ENCODE measurements around the gene PKHD1. TPM values are rescaled to one million over a fixed set of nuclear protein-coding genes. Genes with fewer than 3 reads are reported as not detected.

PKHD1 gene
- total RNA-seq, 1 donor from 2014 or later = 1.6 TPM

DNA sequence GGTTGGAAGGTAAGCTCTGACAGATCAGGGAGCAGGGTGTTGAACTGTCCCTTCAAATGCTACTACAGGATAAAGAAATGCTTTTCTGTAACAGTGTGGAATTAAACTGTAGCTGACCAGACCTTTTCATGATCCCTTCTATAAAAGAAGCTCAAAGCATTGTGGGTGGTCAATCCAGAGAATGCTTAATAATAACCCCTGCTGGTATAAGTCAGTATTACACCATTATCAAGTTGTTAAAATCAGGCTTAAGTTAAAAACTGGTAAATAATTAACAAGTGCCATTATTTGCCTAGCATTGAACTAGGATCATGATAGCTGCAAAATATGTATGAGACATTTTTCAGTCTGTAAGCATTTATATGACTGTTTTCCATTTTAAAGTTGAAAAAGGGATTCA lies 468.9 kb downstream of the PKHD1 start:
- Histone ChIP-seq H3K36me3 (ENCODE audit: control insufficient read depth, insufficient read depth, low read length) (no peaks in the 10 kb centered on the region), H3K27me3 (ENCODE audit: control insufficient read depth, insufficient read depth, low read length) (no peaks in the 10 kb centered on the region), H3K4me3 (ENCODE audit: low read depth, low read length) (no peak overlapping the region)
- DNase-seq (ENCODE audit: low read depth) = no peak
- TF ChIP-seq, protein P1, sequence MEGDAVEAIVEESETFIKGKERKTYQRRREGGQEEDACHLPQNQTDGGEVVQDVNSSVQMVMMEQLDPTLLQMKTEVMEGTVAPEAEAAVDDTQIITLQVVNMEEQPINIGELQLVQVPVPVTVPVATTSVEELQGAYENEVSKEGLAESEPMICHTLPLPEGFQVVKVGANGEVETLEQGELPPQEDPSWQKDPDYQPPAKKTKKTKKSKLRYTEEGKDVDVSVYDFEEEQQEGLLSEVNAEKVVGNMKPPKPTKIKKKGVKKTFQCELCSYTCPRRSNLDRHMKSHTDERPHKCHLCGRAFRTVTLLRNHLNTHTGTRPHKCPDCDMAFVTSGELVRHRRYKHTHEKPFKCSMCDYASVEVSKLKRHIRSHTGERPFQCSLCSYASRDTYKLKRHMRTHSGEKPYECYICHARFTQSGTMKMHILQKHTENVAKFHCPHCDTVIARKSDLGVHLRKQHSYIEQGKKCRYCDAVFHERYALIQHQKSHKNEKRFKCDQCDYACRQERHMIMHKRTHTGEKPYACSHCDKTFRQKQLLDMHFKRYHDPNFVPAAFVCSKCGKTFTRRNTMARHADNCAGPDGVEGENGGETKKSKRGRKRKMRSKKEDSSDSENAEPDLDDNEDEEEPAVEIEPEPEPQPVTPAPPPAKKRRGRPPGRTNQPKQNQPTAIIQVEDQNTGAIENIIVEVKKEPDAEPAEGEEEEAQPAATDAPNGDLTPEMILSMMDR (IDR thresholded peaks at IDR 0.05; ENCODE audit: insufficient read depth, low read length, poor library complexity, severe bottlenecking) = no peak

DNA sequence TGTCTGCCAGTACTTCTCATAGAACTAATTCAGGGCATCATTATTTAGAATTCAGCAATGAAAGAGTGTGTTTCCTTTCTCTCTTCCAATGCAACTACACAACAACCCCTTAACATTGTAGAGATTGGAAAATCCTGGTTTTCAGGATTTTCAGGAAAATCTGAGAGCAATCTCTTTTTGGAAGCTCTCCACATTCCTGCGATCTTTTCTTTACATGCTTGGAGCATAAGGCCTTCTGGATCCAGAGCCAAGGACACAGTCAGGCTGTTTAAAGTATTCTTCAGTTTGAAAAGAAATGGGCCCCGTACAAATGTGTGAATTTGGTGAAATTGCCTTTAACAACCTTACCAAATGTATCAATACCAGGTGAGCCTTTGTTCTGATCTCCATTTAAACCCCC lies 469.7 kb downstream of the PKHD1 start:
- no peak for DNase-seq (ENCODE audit: low read depth)
- TF ChIP-seq, protein P1 (IDR thresholded peaks at IDR 0.05; ENCODE audit: insufficient read depth, low read length, poor library complexity, severe bottlenecking) = no peak
- Histone ChIP-seq H3K27me3 (ENCODE audit: control insufficient read depth, insufficient read depth, low read length) (no peaks in the 10 kb centered on the region), H3K4me3 (ENCODE audit: low read depth, low read length) (no peak overlapping the region), H3K36me3 (ENCODE audit: control insufficient read depth, insufficient read depth, low read length) (no peaks in the 10 kb centered on the region)

- Histone ChIP-seq H3K4me3 (ENCODE audit: low read depth, low read length) (no peak overlapping the region), H3K36me3 (ENCODE audit: control insufficient read depth, insufficient read depth, low read length) (no peaks in the 10 kb centered on the region), H3K27me3 (ENCODE audit: control insufficient read depth, insufficient read depth, low read length) (no peaks in the 10 kb centered on the region)
- TF ChIP-seq, protein P1 (IDR thresholded peaks at IDR 0.05; ENCODE audit: insufficient read depth, low read length, poor library complexity, severe bottlenecking) = no peak
- no peak for DNase-seq (ENCODE audit: low read depth)
Measured at GRCh38 chr6:51616243-51616642, 471.2 kb downstream of the PKHD1 start.

DNA sequence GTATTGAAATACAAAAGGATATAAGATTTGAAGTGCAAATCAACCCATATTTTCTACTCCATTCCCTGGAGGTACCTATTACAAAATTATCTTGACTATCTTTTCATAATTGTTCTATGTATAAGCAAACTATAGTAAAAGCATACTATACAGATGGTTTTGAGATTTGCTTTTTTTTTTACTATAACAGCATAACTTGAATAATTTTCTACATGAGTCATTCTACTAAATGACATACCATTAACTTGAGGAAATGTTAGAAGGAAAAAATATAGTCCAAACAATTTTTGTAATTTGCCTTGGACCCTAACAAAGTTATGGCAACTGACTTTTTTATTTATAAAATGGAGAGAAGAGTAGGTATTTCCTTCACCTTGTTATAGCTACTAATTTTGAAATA lies 472.7 kb downstream of the PKHD1 start:
- TF ChIP-seq, protein P1 (IDR thresholded peaks at IDR 0.05; ENCODE audit: insufficient read depth, low read length, poor library complexity, severe bottlenecking) = no peak
- DNase-seq (ENCODE audit: low read depth) = no peak
- H3K4me3 ChIP-seq (ENCODE audit: low read depth, low read length) = no peak overlapping the region
- no peaks in the 10 kb centered on the region for H3K36me3 ChIP-seq (ENCODE audit: control insufficient read depth, insufficient read depth, low read length)
- no peaks in the 10 kb centered on the region for H3K27me3 ChIP-seq (ENCODE audit: control insufficient read depth, insufficient read depth, low read length)

- TF ChIP-seq, protein P1 (IDR thresholded peaks at IDR 0.05; ENCODE audit: insufficient read depth, low read length, poor library complexity, severe bottlenecking) = no peak
- no peak overlapping the region for H3K4me3 ChIP-seq (ENCODE audit: low read depth, low read length)
- H3K27me3 ChIP-seq (ENCODE audit: control insufficient read depth, insufficient read depth, low read length) = no peaks in the 10 kb centered on the region
- DNase-seq (ENCODE audit: low read depth) = no peak
- no peaks in the 10 kb centered on the region for H3K36me3 ChIP-seq (ENCODE audit: control insufficient read depth, insufficient read depth, low read length)
Measured at GRCh38 chr6:51613558-51613957, 473.9 kb downstream of the PKHD1 start.

- H3K4me3 ChIP-seq (ENCODE audit: low read depth, low read length) = no peak overlapping the region
- DNase-seq (ENCODE audit: low read depth) = no peak
- H3K36me3 ChIP-seq (ENCODE audit: control insufficient read depth, insufficient read depth, low read length) = no peaks in the 10 kb centered on the region
- H3K27me3 ChIP-seq (ENCODE audit: control insufficient read depth, insufficient read depth, low read length) = no peaks in the 10 kb centered on the region
- TF ChIP-seq, protein P1 (IDR thresholded peaks at IDR 0.05; ENCODE audit: insufficient read depth, low read length, poor library complexity, severe bottlenecking) = no peak
Measured at GRCh38 chr6:51608932-51609331, 478.5 kb downstream of the PKHD1 start.
